Stomach (tissue), 4 donors: ENCODE results near the gene TTC28.

Experiments used
- CTCF ChIP-seq, 7 experiments: fragments of 450-650 bp in 4 of 7; fragments of 200-600 bp in 3 of 7; sonication (generic) in 3 of 7; IDR thresholded peaks; one replicate each; pipeline ENCODE4 v1.5.1; 2016 to 2019; ENCODE audit warnings: antibody characterized with exemption in 7 of 7, control low read depth in 2 of 7, mild to moderate bottlenecking in 1 of 7
- POLR2A ChIP-seq, 4 donors: fragments of 450-650 bp; IDR thresholded peaks; one replicate each; pipeline ENCODE4 v1.6.1; 2016; ENCODE audit warnings: antibody characterized with exemption in 4 of 4, control low read depth in 2 of 4, mild to moderate bottlenecking in 1 of 4, moderate library complexity in 1 of 4
- POLR2AphosphoS5 ChIP-seq, 3 donors: sonication (generic); formaldehyde crosslinking; IDR thresholded peaks; one replicate each; pipeline ENCODE4 v1.6.1; 2016; ENCODE audit warnings: antibody characterized with exemption in 3 of 3

- no peak for TF ChIP-seq CTCF (IDR thresholded peaks at IDR 0.05)
- TF ChIP-seq POLR2AphosphoS5 (IDR thresholded peaks at IDR 0.05), result no peak
- no peak for TF ChIP-seq POLR2A (IDR thresholded peaks at IDR 0.05)
Observed at GRCh38 chr22:28068826-28069225, 610.8 kb downstream of the TTC28 start.
